Right kidney (tissue), 1 donor: Measurements from ENCODE around the gene KCNC3.
A peak's percentile ranks its signal among the peaks of the same experiment; 100 is the strongest.

Experiments used
- DNase-seq: peaks from one replicate; pipeline ENCODE4 v3.0.0-alpha.2; 2016

The KCNC3 gene

DNA sequence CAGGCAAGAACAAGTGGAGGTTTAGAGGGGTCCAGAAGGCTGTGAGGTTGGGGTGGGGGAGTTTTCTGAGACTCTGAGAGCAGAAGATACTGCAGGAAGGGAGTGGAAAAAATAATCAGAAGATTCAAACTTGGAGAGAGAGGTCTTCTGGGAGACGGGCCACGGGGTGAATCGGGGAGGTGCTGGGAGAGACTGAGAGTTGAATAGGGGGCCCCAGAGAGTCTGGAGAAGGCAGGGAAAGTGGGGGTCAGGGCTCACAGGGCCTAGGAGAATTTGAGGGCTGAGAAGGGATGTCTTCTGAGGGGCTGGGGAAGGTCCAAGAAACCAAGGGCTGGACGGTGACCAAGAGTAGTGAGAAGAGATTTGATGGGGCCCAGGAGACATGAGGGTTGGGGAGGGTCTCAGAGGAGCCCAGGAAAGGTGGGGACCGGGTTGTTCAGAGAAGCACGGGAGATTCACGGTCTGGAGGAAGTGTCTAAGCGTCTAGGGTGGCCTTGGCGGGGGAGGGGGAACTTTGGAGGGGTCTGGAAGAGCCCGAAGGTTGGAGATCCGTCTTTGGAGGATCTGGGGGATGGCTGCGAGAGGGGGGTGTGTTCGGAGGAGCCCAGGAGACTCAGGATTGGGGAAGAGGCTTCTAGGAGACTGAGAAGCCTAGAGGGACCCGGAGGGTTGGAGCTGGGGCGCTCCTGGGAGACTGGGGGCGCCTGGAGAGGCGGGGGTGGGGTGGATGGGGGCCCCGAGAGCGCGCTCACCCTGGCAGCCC, 1.5 kb downstream of the KCNC3 start:
- no peak for DNase-seq

DNA sequence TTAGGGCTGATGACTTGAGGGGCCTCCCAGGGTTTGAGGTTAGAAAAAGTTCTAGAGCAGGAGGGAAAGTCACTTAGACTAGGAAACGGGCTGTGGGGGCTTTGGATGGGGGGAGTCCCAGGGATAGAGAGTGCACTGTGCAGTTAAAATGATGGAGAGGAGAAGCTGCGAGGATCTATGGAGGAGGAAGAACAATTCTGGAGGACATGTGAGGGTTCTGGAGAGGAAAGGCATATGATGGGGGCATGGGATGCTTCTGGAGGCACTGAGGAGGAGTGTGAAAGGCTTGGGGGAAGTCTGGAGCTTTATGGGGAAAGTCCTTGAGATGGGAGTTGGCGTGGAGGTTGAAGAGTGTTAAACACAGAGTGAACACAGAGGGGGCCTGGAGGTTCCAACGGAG, 2.2 kb downstream of the KCNC3 start:
- no peak for DNase-seq

DNA sequence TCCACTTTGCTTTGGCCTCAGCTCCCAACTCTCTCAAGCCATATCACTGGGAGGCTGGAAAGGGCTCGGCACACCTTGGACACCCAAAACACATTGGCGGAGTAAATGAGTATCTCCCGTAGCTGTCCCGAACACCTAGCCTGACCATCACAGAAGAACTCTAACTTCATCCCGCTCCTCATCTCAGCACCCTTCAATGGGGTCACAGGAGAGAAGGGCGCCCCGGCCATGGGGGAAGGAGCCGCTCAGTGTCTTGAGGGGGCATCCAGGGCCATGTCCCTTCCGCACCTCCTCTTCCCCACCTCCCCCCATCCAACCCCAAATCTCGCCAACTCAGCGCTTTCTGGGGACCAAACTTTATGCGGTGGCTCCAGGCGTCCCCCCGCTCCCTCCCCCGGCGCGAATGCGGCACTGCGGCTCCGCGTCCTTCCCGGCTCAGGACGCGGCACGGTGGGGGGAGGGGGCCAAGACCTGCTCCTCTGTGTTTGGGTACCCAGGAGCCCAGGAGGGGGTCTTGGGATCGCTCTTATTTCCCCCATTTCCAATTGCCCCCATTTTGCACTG, 3.0 kb downstream of the KCNC3 start:
- DNase-seq = no peak

DNA sequence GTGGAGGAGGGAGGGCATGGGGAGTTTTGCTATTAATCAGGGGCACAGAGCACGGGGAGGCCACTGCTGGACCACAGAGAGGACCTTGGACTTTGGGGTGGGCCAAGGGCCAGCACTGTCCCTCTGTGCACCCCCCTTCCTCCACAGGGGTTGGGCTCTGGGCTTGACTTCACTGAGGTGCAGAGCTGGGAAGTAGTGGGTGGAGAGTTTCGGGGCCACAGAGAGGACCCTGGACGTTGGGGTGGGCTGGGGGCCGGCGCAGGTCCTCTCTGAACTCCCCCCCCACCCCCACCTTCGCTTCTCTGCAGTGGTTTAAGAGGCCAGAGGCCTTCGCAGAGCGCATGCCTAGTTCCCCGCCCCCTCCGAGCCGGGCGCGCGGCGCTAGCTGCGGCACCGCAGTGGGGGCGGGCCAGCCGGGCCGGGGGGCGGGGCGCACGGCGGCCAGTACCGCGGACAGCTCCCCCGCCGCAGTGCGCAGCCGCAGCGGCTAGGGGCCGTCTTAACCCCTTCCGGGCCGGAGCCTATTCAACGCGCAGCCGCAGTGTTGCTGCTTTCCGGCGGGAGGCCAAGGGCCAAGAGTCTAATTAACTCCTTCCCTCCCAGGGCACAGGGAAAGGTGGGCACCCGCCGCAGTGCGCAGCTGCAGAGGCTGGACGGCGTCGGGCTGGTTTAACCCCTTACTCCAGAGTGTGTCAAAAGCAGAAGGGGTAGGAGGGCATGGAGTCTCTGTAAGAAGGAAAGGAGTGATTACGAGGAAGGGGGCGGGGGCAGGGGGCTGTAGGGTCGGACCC, 3.7 kb downstream of the KCNC3 start:
- peak; percentile 79 for DNase-seq

DNA sequence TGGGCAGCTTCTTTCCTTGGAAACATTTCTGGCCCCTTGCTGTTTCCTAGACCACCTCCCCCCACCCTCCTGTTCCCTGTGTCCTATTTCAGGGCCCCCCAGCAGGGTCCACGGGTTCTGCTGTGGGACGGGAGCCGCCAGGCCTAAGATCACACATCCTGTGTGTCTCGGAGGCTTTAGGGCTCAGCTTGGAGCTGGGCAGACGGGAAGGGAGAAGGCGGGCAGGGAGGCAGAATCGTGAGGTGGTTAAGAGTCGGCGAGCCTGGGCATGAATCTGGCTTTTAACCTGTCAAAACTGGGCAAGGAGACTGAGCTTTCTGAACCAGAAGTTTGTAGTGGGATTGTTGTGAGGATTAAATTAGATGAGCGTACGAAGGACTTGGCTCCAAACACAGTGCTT, 4.8 kb downstream of the KCNC3 start:
- no peak for DNase-seq

DNA sequence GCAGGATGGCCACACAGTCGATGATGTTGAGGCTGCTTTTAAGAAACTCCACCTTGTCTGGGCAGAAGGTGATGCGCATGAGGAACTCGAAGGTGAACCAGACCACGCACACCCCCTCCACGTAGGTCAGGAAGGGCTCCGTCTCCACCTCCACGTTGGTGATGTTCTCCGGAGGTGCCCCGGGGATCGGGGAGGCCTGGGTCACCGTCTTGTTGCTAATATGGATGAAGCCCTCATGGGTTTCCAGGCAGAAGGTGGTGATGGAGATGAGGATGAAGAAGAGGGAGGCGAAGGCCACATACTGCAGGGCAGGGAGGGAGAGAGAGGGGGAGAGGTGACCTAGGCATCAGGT, 5.4 kb downstream of the KCNC3 start:
- no peak for DNase-seq

DNA sequence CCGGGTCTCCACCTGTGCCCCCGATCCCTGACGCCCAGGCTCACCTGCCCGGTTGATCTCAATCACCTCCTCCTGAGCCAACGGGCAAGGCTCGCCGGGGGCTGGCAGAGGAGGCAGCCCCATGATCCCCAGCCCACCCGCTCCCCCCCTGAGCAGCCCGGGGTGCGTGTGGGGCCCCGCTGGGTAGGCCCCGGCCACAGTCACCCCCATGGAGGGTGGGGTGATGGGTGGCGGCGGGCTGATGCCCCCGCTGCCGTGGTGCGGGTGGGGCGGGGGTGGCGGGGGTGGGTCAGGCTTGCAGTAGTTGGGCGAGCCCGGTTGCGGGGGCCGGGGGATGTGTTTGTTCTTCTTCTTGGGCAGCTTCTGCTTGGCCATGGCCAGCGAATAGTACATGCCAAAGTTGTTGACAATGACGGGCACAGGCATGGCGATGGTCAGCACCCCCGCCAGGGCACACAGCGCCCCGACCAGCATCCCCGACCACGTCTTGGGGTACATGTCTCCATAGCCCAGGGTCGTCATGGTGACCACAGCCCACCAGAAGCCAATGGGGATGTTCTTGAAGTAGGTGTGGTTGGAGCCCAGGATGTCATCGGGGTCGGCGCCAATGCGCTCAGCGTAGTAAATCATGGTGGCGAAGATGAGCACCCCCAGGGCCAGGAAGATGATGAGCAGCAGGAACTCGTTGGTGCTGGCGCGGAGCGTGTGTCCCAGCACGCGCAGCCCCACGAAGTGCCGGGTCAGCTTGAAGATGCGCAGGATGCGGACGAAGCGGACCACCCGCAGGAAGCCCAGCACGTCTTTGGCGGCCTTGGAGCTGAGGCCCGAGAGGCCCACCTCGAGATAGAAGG, 6.0 kb downstream of the KCNC3 start:
- no peak for DNase-seq

DNA sequence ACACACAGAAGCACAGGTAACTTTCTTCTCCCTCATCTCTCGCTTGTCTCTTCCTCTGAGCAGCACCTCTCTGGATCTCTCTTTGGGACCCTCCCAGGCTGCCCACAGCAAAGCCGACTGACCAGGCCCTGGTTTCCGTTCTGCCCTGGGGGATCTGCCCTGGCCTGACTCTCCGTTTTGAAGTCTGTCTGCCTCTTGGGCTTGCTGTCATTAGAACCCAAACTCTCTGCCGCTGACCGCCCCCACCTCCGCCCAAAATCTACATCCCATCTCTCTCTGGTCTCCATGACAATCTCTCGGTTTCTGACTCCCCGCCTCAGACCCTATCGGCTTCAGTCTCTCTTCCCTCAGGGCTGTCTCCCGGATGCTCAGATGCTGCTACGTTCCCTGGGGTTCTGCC, 6.9 kb downstream of the KCNC3 start:
- DNase-seq = no peak

DNA sequence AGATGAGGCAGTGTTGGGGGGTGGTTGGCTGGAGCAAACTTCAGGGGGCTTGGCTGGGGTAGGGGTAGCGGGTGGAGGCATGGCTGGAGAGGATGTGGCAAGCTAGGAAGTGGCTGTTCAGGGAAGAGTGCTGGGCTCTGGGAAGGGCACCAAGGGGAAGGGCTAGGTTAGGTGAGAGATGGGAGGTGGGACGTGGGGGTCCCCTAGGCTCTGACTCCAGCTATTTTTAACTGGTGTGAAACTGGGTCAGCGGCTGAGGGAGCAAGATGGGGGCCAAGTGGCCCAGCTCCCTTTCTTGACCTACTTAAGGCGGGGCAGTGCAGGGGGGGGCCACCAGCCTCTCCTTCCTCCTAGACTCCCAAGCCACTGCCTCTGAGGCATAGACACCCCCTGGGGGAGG, 7.3 kb downstream of the KCNC3 start:
- no peak for DNase-seq

DNA sequence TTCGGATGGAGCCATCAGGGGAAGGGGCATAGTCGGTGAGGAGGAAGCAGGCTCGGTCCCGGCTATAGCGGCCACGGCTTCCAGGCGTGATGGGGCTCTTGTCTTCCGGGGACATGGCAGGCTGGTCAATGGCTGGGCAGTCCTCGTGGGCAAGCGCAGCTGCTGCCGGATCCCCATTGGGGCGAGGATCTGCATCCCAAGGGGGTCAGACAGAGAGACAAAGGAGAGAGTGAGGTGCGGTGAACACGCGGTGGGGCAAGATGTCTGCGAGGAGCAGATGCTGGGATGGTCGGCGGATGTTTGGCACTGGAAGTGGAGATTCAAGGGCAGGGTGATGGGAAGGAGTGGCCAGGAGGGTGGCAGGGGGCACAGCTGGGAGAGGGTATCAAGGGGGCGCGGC, 8.6 kb downstream of the KCNC3 start:
- DNase-seq = no peak

DNA sequence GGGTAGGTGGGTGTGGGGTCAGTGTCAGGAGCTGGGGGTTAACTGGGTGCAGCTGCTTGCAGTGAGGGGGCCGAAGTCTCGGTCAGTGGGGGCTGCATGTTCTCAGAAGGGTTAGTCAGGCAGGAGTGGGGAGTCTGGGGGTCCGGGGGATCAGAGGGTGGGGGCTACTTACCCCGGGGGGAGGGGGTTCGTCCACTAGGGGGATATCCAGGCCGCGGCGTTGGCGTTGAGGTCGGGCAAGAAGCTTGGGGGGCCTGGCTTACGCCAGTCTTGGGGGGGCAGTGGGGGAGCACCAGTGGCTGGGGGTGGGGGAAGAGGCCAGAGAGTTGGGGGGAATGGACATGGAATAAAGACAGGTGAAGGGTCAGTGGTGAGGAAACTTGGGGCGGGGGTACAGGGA, 9.1 kb downstream of the KCNC3 start:
- DNase-seq = no peak

DNA sequence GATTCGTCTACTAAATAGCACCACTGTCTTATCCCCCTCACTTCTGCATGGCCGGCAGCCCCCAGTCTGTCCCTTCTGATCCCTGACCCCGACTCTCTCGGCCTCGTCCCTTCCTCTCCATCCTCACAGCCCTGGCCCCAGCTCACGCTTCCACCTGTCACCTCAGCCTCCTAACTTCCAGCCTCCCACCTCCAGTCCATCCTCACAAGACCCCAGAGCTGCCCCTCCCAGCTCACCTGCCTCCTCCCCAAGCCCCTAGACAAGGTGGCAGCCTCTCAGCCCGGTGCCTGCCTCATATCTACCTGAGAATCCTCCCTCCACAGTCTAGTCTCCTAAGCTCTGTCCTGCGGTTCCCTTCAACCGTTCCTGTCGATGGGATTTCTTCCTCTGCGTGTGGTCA, 10.0 kb downstream of the KCNC3 start:
- DNase-seq = no peak

DNA sequence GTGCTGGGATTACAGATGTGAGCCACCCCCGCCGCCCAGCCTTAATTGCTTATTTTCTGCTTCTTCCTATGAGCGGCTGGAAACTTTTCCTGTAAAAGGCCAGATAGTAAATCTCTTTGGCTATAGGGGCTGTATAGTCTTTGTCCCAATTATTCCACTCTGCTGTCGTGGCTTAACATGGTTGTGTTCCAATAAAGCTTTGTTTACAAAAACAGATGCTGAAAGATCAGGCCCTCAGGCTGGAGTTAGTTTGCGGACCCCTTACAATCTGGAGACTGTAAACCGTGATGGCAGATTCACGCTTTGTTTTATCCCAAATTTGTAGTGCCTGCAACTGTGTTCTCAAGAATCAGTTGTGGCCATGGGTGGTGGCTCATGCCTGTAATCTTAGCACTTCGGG, 10.7 kb downstream of the KCNC3 start:
- DNase-seq = no peak

DNA sequence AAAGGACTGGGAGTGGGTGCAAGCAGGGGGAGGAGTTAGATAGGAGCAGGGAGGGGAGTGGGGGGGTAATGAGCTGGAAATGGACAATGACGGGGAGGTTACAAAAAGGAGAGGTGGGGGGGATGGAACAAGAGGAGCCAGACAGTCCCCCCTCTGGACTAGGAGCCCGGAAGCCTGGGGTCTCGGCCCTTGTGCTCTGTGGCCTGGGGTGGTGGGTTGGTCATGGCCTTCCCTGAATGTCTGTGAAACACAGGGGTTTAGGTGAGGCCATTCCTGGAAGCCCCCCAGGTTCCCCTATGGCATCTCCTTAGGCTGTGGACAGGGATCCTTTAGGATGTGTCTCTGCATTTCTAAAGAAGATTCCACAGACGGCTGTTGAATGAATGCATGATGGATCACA, 12.1 kb downstream of the KCNC3 start:
- no peak for DNase-seq

DNA sequence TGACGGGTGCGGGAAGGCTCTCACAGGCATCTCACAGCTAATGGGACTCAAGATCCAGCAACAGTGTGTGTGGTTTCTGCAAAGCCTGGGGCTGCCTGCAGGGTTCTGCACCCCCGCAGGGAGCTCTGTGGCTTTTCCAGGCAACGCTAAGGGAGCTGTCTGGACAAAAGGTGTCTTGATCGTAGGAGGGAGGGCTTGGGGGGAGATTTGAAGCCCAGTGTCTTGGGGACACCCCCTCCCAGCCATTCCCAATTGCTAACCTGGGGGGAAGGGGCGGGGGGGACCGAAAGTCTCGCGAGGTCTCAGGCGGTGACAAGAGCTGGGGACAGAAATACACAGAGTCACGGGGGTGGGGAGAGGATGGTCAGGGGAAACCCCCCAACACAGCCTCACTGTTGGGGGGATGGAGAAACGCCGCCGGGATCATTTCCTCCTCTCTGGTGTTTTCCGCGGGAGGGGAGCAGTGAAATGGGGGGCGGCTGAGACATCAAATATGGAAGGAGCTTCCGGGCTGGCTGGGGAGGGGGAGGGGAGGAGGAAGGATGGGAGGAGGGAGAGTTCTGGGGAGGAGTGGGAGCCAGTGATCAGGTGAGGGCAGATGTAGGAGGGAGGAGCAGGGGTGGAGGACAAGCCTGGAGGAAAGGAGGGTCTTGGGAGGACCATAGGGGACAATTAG, 13.3 kb downstream of the KCNC3 start:
- no peak for DNase-seq

DNA sequence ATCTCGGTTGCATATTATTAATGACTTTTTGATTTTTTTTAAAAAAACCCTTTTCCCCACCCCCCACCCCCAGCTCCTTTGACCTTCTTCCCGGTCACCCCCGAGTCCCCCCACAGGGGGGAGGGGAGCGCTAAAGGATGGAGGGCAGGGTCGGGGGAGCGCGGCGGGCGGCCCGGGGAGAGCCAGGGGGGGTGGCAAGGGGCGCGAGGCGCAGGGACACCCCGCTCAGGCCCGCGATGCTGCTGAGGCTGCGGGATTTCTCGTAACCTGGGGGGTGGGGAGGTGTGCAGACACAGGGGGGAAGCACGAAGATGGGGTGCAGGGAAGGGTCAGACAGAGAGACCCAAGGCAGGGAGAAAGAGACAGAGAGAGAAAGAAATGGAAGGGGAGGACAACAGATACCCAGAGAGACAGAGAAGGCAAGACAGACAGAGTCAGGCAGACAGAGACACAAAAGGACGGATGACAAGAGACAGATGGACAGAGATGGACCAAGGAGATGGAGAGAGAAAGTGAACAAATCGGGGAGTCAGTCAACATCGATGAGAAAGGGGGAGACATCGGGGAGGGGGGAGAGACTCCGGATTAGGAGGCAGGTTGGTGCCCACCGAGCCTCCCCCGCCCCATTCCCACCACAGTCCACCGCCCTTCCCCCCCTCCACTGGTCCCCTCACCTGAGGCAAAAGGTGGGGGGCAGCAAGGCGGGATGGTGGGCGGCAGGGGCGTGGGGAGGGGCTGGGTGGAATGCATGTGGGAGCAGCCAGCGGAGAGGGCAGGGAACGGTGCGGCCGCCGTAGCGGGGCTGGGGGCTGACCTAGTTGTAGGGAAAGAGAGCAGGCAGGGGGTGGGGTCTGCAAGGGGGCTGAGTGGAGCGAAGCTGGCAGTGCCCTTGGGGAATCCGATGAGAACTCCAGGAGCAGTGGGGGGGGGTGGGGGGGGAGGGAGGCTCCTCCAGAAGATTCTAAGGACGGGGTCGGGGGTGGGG, 14.2 kb downstream of the KCNC3 start:
- no peak for DNase-seq

DNA sequence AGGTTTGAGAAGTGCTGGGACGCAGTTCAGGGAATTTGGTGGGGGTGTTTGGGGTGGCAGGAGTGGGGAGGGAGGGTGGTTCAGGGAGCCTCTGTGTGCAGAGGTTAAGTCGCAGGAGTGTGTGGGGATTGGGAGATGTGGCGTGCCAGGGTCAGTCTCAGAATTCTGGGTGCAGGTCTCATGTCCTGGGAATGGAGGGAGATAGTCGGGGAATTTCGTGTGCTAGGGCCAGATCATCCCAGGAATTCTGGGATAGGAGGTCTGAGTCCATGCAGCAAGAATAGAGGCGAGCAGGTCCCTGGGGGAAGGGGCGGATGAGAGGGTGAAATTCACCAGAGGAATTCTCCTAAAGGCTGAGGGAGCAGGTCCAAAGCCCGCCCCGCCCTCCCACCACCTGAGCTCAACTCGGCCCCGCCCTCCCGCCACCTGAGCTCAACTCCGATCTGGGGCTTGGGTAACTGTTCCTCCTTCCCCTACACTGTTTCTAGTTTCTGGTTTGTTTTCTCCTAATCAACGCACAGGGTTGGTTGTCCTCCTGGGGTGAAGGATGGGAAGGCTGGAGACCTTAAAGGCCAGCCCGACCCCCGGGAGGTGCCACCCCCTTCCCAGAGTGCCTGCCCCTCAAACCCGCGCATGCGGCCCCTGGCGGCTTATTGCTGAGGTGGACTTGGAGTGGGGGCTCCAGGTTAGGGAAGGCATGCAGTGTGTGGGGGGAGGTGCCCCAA, 15.2 kb downstream of the KCNC3 start:
- no peak for DNase-seq

DNA sequence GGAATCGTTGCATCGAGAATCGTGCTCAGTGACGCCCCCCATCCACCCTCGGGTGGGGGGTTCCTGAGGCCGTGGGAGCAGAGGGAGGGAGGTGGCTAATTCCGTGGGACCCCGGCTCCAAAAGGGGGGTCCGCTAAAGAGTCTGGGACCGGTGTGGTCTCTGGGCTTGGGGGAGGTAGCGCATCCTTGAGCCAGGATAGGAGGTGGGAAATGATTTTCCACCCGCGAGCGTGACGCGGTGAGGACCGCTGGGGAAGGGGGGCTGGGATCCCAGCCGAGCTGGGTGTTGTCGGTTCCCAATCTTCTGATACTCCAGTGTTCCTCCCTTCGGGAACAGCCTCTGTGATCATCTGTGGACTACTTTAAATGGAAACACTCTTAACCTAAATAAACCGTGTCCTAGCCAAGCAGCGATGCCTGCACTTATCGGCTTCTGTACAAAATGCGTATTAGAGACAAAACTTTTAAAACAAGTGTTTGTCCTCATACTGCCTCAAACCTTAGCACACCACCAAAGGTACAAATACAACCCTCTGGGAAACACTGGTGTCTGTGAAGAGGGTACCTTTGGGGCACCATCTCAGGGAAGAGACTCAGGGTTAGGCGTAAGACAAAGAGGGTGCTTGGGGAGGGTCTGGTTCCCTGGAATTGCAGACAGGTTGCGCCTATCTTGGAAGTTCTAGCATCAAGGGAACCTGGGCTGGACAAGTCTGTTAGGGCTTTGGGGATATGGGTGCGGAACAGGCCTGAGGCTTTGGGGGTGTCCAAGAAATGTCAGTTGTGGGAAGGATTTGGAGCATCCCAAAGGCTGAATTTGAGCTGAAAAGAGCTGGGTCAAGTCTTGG, 16.0 kb downstream of the KCNC3 start:
- no peak for DNase-seq
